Iris pigment epithelial cell (primary cell): ENCODE results near the gene TOMM40L.
"Not testable (repeated sequence)": the region's sequence is repeated elsewhere in the genome, so short reads cannot be mapped to it uniquely, and the experiment has no call there.

Source experiments
- DNase-seq: peaks from one replicate; pipeline ENCODE4 v3.0.0-alpha.2; 2011; ENCODE audit warnings: low read depth

The TOMM40L gene

DNA sequence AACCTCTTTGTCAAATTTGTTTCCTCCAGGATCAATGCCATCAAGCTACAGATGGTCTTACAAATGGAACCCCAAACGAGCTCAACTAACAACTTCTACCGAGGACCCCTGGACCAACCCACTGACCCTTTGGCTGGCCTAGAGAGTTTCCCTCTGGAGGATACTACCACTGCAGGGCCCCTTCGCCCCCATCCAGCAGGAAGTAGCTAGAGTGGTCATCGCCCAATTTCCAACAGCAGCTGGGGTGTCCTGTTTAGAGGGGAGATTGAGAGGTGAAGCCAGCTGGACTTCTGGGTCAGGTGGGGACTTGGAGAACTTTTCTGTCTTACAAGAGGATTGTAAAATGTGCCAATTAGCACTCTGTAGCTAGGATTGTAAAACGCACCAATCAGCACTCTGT lies 31.2 kb downstream of the TOMM40L start:
- not testable (repeated sequence) for DNase-seq

DNA sequence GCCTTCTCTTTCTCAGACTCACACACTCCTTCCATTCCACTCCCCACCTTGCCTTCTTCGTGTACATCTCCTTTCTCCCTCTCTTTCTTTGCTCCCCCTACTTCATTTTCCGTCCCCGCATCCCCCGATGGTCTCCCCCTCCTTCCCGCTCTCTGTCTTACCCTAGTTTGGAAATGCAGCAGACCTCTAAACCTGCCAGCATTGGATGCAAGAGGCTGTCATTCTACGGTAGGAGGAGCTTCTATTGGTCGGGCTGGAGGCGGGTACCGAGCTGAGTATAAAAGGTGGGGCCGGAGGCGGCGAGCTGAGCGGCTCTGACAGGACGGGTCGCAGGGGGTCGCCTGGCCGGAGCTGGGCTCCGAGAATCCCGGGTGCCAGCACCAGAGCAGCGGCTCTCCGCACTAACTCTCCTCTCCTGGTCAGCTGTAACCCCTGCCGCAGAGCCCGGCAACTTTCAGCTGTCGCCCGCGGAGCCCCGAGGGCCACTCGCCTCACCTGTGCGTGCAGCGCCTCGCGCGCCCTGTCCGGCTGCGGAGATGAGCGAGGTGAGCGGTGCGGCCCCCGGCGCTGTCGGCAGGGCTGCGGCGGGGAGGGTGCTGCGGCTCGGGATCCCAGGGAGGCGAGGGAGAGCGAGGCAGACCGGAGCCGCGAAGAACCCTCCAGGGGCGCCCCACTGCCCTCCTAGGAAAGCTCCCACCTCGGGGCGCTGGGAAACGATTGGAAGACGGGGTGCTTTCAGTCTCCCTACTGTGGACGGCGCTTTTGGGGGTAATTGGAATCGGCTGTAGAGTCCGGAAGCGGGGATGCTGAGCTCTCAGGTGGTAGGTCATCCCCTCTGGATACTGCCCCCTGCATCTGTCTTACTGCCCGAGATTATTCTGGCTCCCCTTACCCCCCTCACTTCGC lies 32.8 kb downstream of the TOMM40L start, which contains the start of gene PCP4L1:
Gene PCP4L1, plus strand, starts transcription at position 307 of the 906 bp plus-strand sequence. Its CDS starts 230 bp downstream, at position 537.
- peak; percentile 69 for DNase-seq

DNA sequence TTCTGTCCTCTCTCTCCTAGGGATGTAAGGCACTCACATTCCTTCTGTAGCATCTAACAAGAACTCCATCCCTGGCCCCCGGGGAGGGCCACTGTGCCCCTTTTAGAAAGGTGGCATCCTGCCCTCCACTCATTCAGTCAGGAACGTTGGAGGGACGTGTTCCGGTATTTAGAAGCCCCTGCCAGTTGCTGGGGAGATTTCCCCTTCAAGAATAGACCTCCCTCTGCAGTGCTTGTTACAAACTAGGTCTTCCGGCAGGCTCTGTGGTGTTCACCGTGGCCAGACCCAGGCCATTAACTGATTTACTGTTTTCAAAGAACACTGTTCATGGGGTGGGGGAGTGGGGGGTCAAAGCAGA lies 33.5 kb downstream of the TOMM40L start:
- DNase-seq = no peak

DNA sequence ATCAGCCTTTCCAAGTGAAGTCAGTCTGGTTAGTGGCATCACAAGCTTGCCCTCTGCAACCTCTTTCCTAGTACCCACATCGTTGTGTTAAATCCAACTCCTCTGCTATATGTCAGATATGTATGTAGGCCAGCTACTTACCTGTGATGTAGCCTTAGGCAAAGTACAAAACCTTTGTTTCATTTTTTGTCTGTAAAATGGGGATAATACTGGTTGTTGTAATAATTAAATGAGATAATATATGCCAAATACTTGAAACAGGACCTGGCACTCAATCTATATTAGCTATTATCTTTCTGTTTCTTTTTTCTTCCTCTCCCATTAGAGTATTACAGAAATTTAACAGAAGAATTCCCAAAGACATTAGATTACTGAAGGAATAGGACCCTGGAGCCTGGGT lies 33.9 kb downstream of the TOMM40L start:
- no peak for DNase-seq

DNA sequence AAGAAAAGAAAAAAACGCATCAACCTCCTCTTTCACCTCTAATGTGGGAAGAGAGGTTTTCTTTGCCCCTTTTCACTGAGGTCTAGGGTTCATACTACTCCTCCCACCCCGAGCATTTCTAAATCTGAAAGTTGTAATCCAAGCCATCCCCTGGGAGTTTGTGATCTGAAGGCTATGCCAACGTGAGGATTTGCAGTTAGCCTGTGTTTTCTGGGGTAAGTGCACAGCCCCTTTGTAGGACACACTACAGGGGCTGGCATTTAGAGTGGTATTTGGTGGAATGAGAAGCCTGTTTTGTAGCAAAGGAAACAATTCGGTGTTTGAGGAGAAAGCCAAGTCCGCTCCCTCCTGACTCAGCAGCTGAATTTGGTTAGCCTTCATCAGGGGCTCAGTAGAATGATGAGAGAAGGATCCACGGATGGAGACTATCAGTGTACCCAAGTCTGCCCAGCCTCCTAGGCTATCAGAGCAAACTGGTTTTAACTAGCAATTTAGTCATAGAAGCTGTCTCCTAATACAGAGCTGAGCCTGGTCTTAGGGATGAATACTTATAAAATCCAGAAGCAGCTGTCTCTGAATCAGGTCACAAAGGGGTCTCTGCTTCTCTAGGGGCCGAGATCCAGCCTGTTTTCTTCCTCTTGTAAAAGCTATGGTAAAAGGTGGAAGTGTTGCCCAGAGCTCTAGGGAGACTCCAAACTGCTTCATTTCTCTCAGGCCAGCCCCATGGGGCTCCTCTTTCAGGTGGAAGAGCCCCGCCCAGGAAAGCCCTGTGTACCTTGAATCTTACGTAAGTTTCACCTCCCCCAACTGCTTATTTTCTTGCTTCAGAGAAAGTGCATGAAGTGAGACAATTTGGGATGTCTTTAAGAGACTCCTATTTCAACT lies 34.8 kb downstream of the TOMM40L start:
- DNase-seq = no peak

DNA sequence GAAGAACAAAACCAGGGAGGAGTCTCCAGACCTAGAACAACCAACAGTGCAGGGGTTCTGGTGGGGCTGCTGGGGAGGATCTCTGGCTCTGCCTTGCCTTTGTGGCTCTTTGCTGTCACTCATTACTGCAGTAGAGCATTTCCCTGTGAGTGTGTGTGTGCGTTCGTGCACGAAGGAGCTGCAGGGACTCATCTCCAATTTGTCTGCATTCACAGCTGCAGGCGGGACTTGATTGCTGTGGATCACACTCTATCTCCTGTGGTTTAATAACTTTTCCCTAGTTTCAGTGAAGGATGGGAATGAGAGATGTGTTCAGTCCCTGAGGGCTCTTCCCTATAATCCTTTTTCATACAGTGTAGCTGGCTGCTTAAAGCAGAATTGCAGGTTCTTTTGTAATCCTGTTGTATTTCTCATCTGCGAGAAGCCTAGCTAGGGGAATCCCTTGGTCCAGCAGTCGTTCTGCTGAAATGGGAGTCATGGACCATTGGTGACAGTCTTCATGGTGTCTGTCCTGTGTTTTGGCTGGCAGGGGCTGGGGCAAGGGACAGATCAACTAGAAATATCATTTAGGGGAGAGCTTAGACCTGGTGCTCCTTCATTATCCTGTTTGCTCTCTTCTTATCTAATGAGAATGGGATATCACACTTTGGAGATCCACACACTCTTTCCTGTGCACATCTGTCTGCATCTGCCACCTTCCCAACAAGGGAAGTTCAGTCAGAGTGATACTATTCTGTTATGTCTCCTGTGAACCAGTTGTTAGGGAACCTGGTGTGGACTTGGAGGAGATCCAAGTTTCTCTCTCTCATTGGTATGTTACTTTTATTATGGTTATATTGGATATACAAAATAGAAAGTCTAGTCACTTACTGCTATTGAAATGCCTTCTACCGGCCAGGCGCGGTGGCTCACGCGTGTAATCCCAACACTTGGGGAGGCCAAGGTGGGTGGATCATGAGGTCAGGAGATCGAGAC lies 35.7 kb downstream of the TOMM40L start:
- DNase-seq = peak; percentile 14

DNA sequence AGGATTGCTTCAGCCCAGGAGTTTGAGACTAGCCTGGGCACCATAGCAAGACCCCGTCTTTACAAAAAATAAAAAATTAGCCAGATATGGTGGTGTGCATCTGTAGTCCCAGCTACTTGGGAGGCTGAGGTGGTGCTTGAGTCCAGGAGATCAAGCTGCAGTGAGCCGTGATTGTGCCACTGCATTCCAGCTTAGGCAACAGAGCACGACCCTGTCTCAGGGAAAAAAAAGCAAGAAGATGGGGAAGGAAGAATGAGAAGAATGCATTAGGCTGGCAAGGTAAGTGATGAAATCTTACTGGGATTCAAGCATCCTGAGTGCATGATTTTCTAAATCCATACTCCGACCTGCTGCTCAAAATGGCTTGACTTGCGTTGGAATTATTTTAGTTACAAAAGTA lies 39.4 kb downstream of the TOMM40L start:
- no peak for DNase-seq

DNA sequence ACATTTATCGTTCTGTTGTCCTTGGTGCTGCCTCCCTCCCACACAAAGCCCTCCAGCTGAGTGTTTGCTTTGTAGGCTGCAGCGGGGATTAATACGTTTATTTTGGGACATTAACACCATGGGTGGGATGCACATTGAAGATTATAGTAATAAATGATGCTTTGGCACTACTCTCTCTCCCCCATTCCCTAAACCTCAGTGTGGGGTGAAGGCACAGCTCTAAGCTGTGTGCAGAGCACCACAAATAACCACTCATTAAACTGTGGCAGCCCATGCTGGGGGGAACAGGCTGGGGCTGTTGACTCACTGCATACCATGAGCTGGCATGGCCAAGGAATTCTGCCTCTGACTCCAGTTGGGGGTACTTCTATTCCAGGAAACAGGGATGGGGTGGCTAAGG lies 40.3 kb downstream of the TOMM40L start:
- DNase-seq = no peak

DNA sequence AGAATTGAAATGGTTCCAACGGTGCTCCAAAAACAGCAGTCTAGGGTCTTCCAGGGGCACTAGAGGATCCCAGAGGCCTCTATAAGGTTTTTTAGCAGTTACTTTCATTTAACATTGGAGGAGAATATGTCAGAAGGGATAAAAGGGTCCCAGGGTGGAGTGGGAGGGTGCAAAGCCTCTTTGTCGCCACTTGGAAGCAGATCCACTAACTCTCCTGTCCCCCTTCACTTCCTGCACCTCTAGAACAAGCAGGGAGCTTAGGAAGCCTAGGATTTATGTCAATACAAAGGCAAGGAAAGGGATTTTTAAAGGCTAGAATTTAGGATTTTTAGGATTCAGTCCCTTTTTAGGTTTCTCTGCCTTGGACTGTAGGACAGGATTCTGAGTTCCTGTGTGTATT lies 41.0 kb downstream of the TOMM40L start:
- DNase-seq = no peak

DNA sequence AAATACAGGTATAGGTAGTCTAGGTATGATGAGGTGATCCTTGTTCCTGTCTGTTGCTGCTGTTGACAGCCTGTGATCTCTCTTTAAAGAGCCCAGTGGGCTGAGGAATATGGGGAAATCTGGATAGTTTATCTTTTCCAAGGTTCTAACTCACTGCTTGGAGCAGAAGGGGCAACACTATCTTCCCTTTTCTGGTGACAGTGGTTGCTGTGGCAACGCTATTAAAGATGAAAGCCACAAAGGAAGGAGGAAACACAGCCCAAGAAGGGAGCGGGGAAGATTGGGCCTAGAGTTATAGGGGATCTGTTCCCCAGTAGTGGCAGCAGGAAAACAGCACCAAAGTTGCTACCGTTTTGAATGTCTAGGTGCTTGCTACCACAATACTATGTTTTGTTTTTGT lies 41.5 kb downstream of the TOMM40L start:
- DNase-seq = no peak

DNA sequence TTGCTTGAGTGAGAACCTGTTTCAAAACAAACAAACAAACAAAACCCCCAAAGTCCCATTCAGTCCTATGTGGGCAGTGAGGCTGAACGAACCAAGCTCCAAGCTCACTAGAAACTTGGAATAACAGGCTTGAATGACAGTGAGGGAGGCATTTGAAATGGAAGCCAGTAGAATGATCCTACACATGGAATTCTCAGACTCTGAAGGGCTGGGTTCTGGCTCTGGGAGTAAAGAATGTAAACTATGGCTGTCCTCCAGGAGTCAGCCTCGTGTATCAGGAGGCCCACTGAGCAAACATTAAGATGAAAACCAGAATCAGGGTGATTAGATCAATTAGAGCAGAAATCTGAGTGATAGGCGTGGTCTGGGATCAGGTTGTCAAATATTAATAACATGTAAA lies 47.5 kb downstream of the TOMM40L start:
- no peak for DNase-seq

DNA sequence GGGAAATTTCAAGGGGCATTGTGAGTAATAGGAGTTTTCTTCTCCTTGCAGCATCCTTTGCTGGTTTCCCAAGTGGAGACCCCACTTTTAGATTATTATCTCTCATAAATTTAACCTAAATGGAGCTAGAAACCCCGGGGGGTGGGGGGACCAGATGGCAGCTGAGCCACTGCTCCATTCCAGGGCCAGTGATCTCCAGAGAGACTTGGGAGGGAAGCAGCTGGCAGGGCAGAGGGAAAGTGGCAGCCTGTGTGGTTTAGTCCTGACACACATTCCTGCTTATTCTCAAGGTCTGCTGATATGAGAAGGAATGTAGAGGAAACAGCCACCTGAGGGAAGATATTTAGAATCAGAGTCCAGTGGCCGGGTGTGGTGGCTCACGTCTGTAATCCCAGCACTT lies 49.0 kb downstream of the TOMM40L start:
- no peak for DNase-seq
